ENCODE results near the gene PRC1.
"Not testable (repeated sequence)": the region's sequence is repeated elsewhere in the genome, so short reads cannot be mapped to it uniquely, and the experiment has no call there.

The PRC1 gene

GRCh38 chr15:90931828-90932659 is 62.3 kb downstream of the PRC1 start, which contains the start of gene HDDC3:
Gene HDDC3 (minus strand): TSS chr15:90932549. CDS start chr15:90932540, 9 bp downstream.
- DNase-seq = peak; percentile 89

DNA sequence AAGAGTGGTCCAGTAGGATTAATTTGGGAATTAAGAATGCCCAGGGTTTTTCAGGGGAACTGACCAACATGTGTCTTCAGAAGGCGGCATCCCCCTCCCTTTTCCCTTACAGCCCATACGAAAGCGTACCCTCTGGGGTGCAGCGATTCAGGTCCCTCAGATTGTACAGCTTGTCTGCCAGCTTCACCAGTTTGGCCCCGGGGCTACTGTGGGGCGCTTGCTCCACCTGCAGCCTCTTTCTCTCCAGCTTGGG is 62.8 kb downstream of the PRC1 start:
- no peak for DNase-seq

DNA sequence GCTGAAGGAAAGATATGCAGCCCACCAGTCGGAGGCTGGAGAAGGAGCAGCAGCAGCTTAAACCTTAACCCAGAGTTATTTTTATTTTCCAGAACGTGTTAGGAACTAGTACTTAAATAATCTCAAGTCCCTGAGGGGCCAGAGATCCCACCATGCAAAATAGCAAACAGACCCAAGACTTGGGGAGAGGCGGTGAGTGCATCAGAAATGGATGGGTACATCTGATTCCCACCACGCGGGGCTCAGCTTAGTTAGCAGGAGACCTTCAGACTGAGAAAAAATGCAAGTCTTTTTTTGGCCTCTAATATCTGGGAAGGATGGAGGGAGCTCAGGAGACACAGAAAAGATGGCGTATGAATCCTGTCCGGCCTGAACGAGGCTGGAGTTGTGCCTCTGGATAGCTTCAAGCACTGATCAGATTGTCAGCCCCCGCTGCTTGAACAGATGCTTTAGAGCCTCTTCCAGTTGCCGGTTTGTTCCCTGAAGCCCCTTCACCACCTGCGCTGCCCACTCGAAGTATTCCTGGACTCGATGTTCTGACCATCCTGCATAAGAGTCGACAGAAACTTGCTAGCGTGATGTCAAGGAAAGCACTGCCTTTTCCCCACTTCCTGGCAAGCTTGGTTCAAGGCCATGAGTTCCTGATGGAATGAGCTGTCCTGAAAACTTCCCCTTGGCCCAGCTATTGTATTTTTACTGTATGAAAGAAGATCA is 63.3 kb downstream of the PRC1 start:
- no peak for DNase-seq

- no peak for DNase-seq
These were observed 64.9 kb downstream of the PRC1 start for GRCh38 chr15:90929246-90930019.

DNA sequence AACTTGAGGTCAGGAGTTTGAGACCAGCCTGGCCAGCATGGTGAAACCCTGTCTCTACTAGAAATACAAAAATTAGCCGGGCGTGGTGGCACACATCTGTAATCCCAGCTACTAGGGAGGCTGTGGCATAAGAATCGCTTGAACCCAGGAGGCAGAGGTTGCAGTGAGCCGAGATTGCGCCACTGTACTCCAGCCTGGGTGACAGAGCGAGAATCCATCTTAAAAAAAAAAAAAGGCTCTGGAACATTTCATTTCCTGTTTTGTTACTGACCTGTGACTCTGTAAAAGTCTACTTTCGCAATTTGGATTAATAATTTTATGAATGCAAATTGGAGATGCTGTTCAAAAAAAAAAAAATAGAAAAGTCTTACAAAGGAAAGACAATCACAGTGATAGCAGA is 66.2 kb downstream of the PRC1 start:
- not testable (repeated sequence) for DNase-seq

DNA sequence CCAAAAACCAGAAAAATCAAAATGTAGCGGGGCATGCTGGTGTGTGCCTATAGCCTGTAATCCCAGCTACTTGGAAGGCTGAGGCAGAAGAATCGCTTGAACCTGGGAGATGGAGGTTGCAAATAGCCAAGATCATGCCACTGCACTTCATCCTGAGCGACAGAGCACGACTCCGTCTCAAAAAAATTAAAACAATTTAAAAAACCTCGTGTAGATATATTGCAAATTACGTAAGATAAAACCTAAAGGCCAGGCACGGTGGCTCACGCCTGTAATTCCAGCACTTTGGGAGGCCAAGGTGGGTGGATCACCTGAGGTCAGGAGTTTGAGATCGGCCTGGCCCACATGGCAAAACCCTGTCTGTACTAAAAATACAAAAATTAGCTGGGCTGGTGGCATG is 67.6 kb downstream of the PRC1 start:
- DNase-seq = not testable (repeated sequence)

GRCh38 chr15:90924375-90924774 is 70.0 kb downstream of the PRC1 start:
- no peak for DNase-seq

DNA sequence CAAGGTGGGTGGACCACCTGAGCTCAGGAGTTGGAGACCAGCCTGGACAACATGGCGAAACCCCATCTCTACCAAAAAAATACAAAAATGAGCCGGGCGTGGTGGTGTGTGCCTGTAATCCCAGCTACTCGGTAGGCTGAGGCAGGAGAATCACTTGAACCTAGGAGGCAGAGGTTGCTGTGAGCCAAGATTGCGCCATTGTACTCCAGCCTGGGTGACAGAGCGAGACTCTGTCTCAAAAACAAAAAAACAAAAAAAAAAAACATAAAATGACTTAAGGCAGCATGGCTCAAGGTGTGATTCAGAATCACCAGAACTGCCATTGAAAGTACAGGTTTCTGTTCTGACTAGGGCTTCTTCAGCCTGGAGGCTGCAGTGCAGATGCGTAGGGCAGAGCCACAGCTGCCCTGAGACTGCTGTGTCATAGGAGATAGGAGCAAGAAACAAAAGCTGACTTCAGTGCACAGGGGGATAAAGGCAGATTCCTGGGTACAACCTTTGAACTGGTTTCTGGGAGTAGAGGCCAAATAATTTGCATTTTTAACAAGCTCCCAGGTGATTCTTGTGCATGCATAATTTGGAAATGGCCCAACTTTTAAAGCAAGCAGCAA is 71.5 kb downstream of the PRC1 start:
- not testable (repeated sequence) for DNase-seq

- DNase-seq = no peak
These were observed 72.4 kb downstream of the PRC1 start for GRCh38 chr15:90921887-90922286.

GRCh38 chr15:90918835-90919234 is 75.5 kb downstream of the PRC1 start:
- no peak for DNase-seq

- DNase-seq = no peak
These were observed 76.1 kb downstream of the PRC1 start for GRCh38 chr15:90918034-90918788.

DNA sequence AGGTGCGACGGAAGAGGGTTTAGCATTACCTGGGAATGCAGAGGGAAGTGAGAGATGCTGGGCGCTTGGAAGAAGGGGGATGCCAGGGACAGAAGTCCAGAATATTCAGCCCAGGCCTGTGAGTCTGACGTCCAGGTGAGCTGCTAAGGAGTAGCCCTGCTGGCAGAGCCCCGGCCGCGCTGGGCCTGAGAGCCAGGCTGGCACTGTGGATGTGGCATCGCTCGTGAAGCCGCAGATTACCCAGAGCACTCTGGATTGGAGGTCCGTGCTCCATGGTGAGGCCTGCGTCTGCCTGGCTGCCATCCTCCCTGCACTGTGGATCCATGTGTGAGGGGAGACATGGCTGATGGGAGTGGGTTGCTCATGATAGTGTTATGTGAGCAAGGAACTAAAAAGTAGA is 76.8 kb downstream of the PRC1 start:
- no peak for DNase-seq

DNA sequence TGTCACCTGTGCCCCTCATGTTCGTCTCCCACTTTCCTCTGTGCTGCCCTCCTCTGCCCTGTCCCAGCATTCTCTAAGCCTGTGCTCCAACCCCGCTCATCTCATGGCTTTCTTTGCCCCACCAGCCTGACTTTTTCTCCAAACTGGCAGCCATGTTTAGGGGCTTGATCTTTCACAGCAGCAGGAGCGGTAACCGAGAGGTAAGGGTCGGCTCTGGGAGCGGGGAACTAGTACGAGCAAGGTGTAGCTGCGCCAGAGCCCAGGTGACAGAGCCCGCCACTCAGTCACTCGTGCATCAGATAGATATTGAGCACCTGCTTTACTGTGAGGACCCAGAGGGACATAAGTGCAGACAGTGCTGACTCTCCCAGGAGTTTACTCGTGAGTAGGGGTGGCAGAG is 77.9 kb downstream of the PRC1 start:
- no peak for DNase-seq
